Amniotic stem cell (primary cell): Measurements from ENCODE around the gene DOCK7.
A peak's percentile ranks its signal among the peaks of the same experiment; 100 is the strongest.

Experiments
- DNase-seq: peaks from one replicate; lab custom pipeline; 2025; lab: John Stamatoyannopoulos, UW

Gene DOCK7

DNA sequence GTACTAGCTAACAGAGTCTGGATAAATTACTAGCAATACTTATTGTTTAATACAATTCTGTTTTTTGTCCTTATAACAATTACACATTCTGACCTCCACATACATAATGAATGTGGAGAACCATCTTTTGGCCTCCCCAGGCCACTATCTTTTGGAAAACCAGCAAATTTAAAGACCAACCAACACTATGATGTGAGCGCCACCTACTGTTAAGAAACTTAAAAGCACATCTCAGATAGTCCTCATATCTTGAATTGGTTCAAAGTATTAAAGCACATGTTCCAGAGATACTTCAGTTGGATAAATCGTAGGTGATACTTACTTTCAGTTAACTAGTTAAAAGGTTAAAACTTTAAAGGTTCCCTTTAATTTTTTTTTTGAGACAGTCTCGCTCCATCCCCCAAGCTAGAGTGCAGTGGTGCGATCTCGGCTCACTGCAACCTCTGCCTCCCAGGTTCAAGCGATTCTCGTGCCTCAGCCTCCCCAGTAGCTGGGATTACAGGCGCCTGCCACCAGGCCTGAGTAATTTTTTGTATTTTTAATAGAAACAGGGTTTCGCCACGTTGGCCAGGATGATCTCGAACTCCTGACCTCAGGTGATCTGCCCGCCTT lies 280.7 kb downstream of the DOCK7 start:
- peak; percentile 30 for DNase-seq

DNA sequence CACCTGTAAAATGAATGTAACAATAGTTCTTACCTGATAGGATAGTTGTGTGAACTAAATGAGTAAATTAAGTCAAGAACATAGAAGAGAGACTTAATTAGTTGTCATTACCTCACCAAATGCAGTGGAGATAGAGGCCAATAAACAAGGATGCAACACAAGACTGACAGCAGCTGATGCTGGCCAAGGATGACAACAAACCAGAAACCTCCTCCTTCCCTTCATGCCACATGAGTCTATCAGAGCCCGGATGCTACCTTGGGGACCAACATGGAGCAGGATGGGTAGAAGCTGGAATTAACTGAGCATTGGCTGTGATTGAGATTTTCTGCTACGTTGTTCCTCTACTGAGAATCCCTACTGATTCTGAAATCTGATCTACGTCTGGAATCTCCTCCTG lies 281.6 kb downstream of the DOCK7 start:
- no peak for DNase-seq

DNA sequence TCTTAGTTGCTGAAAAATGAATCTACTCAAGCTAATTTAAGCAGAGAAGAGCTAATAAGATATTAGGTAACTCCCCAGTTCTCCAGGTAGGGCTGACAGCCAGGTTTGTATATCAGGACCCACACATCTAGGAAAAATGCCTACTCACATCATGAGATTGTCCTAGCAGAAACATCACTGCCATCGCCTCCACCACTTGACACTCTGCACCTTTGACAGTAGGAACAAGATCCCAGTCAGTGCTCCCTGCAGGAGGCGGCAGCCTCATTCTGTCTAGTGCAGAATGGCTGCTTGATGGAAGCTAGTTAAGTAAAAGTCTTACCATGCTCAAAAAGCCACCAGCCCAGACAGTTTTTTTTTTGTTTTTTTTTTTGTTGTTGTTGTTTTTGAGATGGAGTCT lies 282.9 kb downstream of the DOCK7 start:
- DNase-seq = no peak
